GM10266 (cell line): ENCODE results near the gene C1orf141.
"Not testable (repeated sequence)": the region's sequence is repeated elsewhere in the genome, so short reads cannot be mapped to it uniquely, and the experiment has no call there.

Source experiments
- DNase-seq: peaks from one replicate; pipeline ENCODE4 v3.0.0; 2012; ENCODE audit errors: extremely low spot score
- TF ChIP-seq, protein P1 (sequence below): IDR thresholded peaks from 2 replicates; pipeline ENCODE4 v1.5.1; 2012; ENCODE audit warnings: mild to moderate bottlenecking, low read depth; ENCODE audit not compliant: control insufficient read depth, insufficient read depth; ENCODE audit errors: missing control alignments

C1orf141 gene

DNA sequence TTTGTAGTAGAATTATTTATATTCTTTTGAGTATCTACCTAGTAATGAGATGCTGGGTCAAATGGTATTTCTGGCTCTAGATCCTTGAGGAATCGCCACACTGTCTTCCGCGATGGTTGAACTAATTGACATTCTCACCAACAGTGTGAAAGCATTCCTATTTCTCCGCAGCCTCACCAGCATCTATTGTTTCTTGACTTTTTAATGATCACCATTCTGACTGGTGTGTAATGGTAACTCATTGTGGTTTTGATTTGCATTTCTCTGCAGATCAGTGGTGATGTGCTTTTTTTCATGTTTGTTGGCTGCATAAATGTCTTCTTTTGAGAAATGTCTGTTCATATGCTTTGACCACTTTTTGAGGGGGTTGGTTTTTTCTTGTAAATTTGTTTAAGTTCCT, 16.2 kb upstream of the C1orf141 start:
- TF ChIP-seq, protein P1, sequence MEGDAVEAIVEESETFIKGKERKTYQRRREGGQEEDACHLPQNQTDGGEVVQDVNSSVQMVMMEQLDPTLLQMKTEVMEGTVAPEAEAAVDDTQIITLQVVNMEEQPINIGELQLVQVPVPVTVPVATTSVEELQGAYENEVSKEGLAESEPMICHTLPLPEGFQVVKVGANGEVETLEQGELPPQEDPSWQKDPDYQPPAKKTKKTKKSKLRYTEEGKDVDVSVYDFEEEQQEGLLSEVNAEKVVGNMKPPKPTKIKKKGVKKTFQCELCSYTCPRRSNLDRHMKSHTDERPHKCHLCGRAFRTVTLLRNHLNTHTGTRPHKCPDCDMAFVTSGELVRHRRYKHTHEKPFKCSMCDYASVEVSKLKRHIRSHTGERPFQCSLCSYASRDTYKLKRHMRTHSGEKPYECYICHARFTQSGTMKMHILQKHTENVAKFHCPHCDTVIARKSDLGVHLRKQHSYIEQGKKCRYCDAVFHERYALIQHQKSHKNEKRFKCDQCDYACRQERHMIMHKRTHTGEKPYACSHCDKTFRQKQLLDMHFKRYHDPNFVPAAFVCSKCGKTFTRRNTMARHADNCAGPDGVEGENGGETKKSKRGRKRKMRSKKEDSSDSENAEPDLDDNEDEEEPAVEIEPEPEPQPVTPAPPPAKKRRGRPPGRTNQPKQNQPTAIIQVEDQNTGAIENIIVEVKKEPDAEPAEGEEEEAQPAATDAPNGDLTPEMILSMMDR: no peak
- no peak for DNase-seq

DNA sequence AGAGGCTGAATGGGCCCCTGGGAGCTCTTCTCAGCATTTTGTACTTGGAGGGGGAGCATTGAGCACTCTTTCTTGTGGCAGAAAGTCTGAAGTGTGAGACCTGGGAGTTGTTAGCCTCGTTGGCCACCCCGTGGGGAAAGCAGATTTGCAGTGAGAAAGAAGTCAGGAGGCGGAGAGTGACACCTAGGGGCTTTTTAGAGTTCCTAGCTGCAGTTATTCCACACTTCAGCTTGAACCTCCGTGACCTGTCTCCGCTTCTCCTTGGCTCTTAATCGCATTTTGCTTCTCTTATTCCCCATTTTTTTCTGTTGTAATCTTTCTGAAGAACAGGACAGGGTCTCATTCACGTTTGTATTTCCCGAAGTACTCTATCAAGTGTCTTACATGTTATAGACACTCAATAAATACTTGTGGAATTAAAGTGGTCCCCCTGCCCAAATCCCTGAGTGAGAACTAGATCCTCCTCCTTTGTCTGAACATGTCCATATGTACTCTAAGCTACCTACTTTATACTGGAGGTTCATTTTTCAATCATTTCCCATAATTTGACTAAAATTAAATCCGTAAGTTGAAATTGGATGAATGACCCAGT, 14.5 kb upstream of the C1orf141 start:
- TF ChIP-seq, protein P1: peak; percentile 64
- DNase-seq: peak; percentile 67

DNA sequence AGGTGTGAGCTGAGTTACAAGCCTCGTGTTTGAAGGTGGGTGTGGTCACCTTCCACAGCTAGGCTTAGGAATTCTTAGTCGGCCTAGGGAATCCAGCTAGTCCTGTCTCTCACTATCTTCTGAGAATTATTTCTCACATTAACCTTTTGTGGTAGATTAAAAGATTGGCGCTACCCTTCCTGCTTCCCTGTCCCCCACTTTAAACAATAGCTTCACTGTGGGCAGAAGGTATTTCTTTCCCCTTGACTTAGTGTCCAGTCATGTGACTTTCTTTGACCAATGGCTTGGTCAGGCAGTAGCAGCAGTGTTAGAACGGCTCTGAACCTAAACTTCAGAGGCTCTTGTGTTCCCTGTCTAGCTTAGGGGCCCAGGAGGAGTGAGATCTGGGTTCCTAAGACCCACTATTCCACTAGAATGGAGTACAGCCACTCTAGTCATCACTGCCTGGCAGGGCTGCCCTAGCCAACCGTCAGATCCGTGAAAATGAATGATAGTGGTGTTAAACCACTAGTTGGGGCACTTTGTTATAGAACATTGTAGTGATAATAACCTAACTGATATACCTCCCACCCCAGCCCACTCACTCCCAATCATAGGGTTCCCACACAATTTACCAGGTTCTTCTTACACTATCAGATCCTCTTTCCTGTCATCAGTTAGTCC, 13.9 kb upstream of the C1orf141 start:
- DNase-seq: no peak
- TF ChIP-seq, protein P1: no peak

DNA sequence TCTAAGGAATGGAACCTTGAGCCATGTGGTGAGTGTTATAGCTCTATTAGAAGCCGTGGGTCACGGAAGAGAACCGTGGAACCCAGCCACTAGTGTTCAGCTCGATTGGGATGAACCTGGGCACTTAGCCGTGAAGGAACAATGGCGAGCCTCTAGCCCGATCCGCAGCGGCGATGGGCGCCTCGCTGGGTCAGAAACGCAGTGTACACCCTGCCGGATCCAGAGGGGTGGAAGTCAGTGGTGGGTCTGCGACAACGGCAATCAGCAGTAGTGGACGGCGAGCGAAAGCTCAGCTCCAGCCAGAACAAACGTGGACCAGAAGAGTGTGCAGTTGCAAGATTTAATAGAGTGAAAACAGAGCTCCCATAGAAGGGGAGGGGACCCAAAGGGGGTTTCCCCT, 13.2 kb upstream of the C1orf141 start:
- DNase-seq: not testable (repeated sequence)

DNA sequence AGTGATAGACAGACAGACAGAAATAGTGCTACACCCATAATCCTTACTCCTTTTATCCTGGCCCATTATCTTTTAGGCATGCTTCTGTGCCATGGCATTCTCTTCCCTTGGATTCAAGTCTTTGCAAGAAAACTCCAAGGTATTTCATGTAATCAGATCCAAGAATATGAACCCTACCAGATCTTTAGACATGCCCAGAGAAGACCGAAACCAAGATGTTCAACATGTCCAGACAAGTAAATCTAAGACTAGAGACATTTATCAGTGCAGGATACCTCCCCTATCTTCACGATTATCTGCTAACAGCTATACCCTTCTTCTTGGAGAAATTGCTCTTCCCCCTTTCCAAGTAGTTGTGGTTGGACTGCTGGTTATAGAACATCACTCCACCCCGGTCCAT, 11.8 kb upstream of the C1orf141 start:
- TF ChIP-seq, protein P1: no peak
- no peak for DNase-seq

DNA sequence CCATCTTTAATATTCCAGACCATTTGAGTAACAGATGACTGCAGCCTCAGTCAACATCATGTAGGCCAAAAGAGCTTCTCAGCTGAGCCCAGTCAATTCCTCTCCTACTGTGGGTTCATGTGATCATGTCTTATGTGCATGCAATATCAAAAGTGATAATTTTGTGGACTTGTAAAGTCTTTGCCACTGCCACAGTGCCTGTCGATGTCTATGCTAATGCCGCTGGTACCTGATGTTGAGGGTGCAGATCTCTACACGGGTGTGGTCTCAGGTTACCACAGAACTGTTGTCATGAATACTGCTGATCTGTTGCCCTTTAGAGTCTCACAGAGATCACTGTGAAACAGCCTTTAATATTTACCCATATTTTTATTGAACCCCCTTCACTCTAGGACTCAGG, 11.3 kb upstream of the C1orf141 start:
- DNase-seq: no peak
- TF ChIP-seq, protein P1: no peak

DNA sequence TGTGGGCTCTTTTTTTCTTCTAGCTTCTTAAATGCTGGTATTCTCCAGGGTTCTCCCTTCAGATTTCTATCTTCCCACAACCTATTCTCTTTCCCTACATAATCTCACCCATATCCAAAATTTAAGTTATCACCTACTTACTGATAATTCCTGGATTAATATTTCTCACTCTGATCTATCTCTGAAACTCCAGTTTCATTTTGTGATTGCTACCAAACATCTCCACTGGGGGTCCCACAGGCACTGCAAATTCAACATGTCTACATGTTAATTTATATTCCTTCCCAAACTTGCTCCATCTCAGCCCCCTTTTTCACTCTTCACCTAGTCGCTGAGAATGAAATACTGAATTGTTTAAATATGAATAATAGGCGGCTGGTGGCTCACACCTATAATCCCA, 9.9 kb upstream of the C1orf141 start:
- TF ChIP-seq, protein P1: peak; percentile 34
- DNase-seq: peak; percentile 20
